Cortex of kidney (tissue), 1 donor: ENCODE results near the gene PLXNA4.

Experiments used
- DNase-seq: peaks from one replicate; lab custom pipeline; 2025; lab: John Stamatoyannopoulos, UW

Gene PLXNA4

DNA sequence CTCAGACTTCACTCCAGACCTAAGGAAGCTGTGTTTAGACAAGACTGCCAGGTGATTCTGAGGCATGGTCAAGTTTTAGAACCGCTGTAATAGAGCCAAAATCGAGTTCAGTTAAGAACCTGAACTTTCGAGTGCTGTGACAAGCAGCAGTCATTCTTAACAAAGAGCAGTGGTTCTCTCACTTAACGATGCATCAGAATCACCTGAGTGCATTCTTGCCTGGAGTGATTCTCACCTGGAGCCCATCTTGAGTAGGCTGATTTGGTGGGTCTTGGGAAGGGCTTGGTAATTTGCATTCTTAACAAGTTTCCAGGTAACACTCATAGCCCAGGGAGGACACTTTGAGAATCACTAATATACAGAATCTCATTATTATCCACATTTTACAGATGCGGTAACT, 44.7 kb downstream of the PLXNA4 start:
- no peak for DNase-seq

DNA sequence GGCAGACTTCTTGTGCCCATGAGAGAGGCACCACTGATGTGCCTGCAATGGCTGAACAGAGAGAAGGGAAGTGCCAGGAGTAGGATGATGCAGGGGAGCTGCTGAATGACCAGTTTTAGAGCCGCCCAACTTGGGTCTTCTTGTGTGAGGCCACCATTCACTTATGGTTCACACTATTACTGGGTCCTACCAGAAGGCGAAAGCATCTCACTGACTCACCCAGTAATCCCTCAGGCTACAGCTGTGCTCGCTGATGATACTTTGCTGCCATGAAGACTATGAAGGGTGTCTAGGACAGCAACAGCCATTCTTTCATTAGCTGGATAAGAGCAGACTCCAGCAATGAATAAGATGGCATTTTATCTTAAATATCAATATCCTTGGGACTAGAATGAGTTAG, 47.6 kb downstream of the PLXNA4 start:
- no peak for DNase-seq

DNA sequence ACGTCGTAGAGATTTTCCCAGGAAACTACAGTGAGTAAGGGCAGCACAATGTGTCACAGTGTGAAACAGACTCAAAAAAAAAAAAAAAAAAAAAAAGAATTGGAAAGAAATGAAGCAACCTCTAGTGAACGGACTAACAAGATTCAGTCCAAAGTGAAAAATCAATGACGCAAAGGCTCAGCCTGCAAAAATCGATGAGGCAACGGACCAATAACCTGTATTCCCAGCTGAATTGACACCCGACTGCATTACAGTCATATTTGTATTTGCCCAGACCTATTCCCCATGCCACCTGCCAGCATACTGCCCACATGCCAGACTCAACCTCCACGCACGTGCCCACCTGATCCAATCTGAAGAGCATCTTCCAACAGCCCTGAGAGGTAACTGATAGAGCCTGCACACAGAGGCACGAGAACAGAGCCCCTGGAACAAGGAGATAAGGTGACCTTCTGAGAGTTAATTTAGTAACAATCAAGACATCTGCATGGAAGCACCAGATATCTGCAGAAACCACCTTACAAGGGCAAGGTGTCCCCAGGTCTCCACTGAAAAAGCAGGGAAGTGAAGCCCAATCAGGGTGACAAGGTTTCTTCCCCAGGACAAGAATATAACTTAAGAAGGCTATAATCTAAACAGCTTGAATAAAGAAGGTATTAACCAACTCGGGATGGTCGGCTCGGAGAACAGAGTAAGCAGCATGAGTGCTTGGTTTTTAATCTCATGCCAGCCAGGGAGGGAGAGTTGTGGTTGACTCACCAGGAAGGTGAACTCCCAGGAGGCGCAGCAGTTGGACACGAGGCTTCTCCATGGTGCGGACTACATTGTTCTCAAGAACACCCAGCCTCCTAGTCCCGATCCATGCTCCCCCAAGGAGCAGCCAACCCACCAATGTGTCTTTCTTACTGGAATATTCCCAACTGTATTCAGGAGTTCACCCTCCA, 48.5 kb downstream of the PLXNA4 start:
- no peak for DNase-seq

DNA sequence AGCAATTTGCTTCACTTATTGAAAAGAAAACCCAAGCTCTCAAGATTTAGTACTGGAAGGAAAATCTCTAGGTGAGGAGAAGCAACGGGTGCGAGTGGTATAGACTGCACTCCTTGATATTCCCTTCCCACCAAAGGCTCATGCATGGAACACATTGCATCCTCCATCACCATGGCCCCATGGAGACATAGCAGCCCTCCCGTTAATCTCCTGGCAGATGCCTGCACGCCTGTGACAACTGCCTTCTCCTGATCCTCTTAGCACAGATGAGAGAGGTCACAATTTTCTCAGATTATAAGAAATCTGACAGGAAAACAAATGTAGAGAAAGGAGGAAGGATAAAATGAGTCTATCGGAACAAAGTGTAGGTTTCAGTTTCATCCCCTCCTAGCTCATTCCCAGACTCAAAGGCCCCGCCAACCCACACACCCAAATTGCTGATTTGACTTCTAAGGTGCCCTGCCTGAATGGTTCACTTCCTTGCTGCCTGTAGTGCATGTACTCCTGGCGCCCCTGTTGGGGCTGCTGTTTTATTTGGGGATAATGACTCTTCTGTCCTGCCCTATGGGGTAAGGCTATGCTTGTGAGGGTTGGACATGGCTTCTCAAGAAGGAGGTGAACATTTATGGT, 50.0 kb downstream of the PLXNA4 start:
- DNase-seq, result no peak

DNA sequence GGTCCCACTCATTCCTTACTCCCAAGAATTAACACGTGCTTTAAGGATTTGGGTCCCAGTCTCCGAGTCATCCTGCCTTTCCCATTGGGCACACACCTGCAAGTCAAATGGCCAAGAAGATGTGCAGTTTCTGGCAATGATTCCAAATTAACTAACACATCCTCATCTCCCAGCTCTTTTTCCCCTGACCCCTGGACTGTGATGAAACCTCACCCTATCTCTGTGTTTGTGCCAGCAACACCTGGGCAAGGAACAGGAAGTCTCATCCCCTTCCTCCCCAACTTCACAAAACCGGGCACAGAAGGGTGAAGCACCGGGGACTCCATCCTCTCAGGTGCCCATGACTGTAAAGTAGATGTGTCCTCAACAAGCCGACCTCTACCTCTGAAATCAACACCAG, 54.8 kb downstream of the PLXNA4 start:
- DNase-seq, result no peak

DNA sequence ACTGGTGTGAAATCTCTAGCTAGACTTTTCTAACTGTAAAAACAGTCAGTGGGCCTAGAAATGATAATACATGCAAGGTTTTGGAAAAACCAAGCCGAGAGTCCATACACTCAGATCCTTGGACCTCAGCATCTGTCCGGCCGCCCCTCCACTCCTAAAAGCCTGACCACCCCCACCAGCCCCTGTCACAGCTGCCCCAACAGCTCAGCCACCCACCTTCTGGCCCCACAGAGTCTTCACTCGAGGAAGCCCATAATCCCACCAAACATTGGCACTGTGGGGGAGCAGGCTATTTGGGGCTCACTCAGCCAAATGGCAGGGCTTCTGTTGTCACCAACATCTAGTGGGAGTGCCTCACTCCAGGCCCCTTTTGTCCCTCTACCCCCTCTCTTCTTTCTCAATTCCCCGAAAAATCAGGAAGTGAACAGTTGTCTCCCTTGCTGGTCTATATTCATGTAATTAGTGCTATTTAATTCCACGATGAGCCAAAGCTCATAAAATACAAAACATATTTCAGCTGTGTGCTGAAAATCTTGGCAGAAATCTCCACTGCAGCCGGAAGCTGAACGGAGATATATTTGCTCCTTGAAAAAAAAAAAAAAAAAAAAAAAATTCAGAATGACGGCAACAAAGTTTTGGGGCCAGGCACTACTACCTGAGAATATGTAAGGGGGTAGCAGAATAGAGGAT, 55.5 kb downstream of the PLXNA4 start:
- no peak for DNase-seq

DNA sequence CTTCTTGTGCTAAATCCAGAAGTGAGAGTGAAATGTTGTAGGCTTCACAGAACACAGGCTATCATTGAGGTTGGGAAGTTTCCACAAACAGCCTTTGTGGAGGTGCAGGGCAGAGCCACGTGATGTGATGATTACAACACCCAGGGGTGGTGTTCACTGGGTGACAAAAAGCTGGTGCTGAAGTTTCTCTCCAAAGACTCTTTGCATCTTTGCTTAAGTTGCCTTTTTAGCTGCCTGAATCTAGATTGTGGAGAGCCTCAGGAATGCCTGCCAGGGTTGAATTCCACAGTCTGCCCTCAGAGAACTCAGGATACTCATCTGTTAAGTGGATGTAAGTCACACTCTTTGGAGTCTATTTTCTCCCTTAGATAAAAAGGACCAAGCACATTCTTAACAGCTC, 56.3 kb downstream of the PLXNA4 start:
- DNase-seq, result no peak

DNA sequence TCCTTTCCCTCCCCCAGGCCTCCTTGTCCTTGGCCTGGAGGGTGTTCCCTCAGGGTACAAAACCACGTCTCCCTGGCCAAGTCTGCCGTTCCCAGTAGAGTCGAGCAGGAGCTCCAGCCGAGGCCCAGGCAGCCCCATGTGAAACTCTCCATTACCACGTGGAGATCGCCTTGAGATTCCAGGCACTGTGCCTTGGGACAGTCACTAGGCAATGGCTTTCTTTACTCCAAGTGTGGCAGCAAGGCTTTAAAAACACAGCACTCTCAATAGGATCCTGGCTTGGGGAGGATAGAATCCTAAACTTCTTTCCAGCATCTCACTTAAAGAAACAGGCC, 57.5 kb downstream of the PLXNA4 start:
- DNase-seq, result no peak

DNA sequence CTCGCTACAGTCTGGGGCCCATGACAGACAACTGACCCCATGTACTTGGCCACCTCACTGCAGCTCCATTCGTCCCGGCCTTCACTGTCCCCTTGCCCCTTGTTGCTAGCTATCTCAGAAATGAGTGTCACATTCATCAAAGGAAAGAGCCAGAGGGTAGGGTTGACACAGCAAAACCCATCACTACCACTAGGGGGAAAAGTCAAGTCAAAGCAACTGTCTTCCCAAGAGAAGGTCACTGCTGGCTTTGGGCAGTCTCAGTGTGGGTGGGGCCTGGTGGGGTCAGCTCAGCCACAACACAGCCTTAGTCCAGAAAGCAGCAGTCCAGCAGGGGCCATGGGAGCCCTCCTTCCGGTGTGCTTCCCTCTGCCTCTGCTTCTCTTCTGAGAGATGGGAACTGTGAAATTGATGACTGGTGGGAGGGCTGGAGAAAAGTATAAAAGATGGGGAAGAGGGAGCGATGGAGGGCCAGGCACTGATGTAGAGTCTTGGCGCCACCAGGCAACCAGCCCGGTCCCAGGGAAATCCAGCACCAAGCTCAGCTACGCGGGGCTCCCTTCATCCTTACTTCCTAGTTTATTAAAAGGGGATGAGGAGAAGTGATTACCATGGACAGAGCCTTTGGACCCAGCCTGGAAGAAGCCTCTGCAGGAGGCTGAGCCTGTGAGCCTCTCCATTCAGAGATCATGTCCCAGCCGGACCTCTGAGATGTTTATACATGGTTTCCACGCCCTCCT, 58.0 kb downstream of the PLXNA4 start:
- DNase-seq, result no peak

DNA sequence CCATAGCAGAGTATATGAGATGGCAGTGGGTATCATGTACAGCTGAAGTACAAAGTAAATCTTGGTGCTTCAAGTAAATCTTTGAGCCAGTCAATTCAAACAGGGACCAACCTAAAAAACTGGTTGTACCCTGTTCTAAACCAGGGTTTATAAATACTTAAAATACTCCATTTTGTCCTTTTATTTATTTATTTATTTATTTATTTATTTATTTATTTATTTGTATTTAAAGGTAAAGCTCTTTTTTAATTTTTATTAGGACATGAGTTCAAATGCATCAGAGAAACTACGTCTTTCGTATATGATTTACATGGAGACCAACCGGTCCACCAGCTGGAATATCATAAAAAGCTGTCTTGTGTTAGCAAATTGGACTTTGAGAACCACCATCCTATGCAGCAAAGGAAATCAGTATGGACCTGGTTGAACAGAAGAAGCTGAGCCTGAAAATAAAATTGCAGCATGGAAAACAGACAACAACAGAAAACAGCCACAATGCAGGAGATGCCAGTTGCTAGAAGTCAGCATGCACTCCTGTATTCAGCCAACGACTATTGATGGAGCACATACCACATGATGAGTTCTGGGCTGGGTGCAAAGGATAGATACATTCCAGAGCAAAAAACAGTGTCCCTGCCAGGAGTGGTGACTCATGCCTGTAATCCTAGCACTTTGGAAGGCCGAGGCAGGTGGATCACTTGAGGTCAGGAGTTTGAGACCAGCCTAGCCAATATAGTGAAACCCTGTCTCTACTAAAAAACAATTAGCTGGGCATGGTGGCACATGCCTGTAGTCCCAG, 60.0 kb downstream of the PLXNA4 start:
- DNase-seq, result no peak

DNA sequence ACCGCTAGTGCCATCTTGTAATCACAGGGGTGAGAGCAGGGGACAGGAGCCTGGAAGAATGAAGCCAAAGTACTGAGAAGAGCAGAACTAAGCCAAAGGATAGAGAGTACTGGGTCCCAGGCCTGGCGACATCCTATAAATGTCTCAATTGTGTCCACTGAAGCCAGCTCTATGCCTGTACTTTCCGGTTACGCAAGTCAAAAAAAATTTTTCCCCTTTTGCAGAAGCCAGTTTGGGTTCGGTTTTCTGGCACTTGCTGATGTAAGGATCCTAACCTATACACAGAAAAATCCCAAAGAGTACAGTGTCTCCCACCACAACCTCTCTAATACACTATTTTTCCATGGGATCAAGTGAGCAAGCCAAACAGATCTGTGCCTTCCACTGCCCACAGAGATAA, 61.1 kb downstream of the PLXNA4 start:
- no peak for DNase-seq

DNA sequence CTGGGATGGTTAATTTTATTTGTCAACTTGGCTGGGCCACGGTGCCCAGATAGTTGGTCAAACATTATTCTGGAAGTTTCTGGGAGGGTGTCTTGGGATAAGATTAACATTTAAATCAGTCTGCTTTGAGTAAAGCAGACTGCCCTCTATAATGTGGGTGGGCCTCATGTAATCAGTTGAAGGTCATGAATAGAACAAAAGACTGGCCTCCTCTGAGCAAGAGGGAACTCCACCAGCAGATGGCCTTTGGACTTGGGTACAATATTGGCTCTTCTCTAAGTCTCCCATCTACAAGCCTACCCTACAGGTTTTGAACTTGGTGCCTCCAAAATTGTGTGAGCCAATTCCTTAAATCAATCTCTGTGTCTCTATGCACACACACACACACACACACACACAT, 61.8 kb downstream of the PLXNA4 start:
- no peak for DNase-seq

DNA sequence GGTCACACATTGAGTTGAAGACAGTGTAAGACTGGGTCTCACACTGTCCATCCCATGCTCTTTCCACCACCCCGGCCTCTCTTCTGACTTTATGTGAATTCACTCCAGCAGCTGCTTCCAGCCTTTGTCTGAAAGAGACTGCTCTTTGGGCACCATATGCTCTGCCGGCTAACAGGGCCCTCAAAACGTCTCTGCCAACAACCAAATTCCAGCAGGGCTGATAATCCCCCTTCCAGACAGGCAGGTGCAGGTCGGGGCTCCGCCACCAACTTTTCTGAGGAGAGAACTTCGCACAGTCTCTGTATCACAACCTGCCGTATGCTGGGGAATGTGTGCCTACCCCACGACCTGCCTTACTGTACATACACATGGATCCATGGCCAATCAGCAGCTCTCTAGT, 64.3 kb downstream of the PLXNA4 start:
- no peak for DNase-seq

DNA sequence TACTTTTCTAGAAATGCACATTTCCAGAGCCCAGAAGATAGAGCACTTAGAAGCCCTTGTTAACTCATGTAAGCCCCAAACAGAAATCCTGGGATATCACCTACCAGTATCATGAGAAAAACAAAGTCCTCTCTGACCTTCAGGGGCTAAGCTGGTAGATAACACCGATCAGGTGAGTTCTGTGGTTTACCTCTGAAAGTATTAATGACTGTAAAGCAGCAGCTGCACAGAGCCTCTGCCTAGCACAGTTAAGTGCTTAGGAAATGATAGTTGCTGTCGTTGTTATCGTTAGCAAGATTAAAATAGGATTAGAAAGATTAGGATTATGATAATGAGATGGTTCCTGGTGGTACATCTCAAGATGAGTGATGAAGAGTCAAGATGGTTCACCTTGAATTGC, 64.9 kb downstream of the PLXNA4 start:
- DNase-seq, result no peak

DNA sequence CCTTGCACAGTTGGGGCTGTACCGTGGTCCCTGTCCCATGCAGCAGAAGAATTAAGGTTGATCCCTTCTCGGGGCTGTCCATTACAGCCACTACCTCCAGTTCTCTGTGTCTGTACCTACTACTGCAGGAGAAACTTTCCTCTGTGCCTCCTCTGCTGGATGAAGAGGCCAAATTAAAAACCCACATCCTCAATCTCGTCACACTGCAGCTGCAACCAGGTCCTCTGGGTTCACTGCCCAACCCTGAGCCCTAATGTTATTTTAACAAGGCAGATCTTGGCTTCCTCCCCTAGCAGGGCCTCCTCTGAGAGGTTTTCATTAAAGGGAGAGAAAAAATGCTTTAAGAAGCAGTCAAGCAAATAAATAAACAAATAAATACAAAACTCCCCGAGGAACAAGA, 66.6 kb downstream of the PLXNA4 start:
- no peak for DNase-seq

DNA sequence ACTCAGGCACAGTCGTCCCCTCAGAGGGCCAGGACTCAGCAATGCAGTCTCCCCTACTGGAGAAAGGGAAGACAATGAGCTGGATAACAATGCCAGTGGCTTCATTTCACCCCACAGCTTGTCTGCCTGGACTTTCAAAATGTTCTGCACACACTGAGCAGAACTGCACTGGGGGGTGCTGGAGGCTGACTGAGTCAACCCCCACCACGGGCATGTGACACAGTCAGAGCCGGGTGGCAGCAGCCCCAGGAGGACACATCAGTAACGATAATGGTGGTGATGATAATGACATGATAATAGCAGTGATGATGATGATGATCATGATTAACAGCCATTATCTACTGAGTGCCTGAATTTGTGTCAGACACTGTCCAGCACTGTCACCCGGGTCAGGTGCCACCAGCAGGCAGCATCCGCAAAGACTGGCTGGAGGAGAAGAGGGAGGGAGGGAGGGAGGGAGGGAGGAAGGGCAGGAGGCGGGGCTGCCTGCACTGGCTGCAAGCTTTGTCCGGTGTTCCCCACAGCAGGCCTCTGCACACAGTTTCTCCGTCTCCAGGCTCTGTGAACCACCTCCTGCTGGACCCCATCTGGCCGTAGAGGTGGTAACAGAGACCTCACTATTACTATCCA, 67.4 kb downstream of the PLXNA4 start:
- no peak for DNase-seq

DNA sequence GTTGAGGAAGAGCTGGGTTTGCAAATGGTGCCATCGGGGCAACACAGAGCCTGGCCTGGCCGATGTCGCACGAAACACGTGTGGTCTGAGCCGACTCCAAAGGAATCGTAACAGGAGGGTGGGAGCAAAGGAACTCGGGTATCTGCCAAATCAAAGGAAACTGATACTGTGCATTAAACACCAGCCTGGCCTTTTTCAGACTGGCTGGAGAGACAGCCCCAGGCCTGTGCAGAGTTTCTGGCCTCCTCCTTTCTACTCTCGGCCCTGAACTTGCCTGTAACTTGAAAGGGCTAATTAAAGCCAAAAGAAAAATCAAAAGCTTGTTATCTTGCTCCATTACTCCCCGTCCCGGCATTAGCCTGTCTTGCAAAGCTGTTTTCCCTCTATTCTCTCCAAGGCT, 71.4 kb downstream of the PLXNA4 start:
- no peak for DNase-seq

DNA sequence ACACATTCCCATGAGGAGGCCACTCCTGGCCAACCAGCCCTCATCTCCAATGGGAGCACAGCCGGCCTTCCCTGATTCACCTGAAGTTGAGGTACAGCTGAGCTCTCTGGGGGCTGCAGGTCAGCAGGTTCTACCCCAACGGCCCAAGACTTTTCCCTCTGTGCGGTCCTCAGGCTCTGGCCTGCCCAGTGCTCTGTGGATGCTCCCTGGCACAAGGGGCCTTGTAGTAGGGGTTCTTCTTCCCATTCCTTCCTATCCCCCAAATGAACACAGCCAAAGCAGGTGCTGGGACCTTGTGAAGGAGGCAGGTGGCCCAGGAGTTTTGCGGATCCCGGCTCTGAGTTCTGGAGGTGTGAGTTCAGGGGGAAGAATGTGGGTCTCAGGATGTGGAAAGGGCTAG, 72.2 kb downstream of the PLXNA4 start:
- no peak for DNase-seq

DNA sequence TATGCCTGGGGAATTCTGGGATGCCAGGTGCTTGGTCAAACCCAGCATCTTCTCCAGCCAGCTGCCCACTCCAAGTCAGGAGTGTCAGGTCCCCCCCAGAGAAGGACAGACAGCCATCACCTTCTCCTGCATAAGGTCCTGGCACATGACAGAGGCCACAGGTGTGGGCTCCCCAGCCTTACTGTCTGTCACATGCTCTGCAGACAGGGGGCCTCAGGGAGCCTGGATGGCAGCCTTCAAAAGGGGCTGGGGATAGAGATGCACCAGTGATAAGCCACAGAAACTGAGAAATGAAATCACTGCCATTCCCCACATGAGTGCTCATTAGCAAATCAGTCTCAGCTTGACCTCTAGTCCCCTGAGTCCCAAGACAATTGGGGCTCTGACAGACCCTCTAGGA, 72.9 kb downstream of the PLXNA4 start:
- no peak for DNase-seq

DNA sequence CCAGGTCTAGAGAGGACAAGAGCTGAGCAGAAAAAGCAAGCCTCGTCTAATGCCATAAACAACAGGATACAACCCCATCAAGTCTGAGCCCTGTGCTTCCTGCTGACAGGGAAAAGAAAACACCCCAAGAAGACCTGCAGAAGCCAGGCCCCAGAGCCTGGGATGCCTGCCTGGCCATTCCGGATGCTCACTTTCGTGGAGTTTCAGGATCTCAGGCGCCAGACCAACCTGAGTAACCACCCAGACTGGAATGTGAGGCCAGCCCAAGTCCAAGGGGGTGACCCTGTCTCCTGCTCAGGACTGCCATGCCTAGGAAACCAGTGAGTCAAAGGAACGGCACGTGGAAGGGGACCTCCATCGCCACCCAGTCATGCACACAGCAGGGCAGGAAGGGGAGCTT, 74.3 kb downstream of the PLXNA4 start:
- DNase-seq, result no peak
